Measurements from ENCODE around the gene SLC47A2.

DNA sequence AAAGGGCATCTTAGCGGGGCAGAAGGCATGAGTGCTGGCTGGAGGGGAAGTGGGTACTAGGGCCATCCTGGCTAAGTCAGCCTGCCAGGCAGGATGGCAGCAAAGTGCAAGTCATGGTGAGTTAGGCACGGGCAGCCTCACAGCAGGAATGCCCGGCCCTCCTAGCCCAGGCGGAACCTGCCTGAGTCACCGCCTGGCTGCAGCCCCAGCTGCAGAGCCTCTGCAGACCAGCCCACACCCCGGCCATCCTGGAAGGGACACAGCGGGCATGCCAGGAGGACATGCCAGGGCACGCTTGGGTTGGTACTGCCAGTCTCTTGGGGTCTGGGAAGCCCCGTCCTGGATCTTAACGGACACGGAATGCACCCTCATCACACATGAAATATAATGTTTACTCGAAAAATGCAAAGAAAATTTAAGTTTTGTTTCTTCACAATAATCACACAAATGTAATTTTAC is 36.7 kb upstream of the SLC47A2 start:
- TF ChIP-seq KDM1A (IDR thresholded peaks at IDR 0.05) (no peak), SMAD3 (CRISPR knock-in tag; conservative IDR thresholded peaks at IDR 0.05) (no peak), BRD4 (IDR thresholded peaks at IDR 0.05) (no peak), POLR2A (conservative IDR thresholded peaks at IDR 0.05) (no peak), ZNF79 (CRISPR knock-in tag; IDR thresholded peaks at IDR 0.05; ENCODE audit: low read depth) (no peak)
